B cell (primary cell): ENCODE data around the gene CASZ1. TPM values are rescaled to one million over a fixed set of nuclear protein-coding genes. Genes with fewer than 3 reads are reported as not detected.

ENCODE experiments used
- ATAC-seq: fragments of 200-7000 bp; cut with Tn5 transposase; one replicate; pipeline ENCODE4 v1.10.0; 2021; ENCODE audit warnings: low read depth, mild to moderate bottlenecking, moderate number of reproducible peaks, moderate library complexity
- CTCF ChIA-PET: fragments of 350-600 bp; sonication (Branson Sonifier 250); formaldehyde crosslinking; loops from one replicate; lab custom pipeline; 2021; ENCODE audit warnings: antibody characterized with exemption, inconsistent platforms; lab: Charles Lee
- POLR2A ChIA-PET: fragments of 350-600 bp; sonication (Branson Sonifier 250); formaldehyde crosslinking; loops from one replicate; lab custom pipeline; 2021; ENCODE audit warnings: antibody characterized with exemption; lab: Charles Lee
- DNase-seq: peaks from one replicate; pipeline ENCODE4 v3.0.0; 2013
- H2AFZ ChIP-seq: 2 replicates; pipeline ENCODE4 v1.6.1; 2012; ENCODE audit warnings: mild to moderate bottlenecking, low read depth, low read length; ENCODE audit not compliant: insufficient read depth, poor library complexity, severe bottlenecking
- H3K27ac ChIP-seq, 2 donors: 1 replicate in 1 of 2; 2 replicates in 1 of 2; pipeline ENCODE4 v1.5.1; 2012 to 2013; ENCODE audit warnings: low read length in 2 of 2, mild to moderate bottlenecking in 2 of 2, moderate library complexity in 1 of 2
- H3K27me3 ChIP-seq, 4 experiments: fragments of 200-600 bp in 1 of 4; sonication (generic) in 1 of 4; replicated peaks in 1 of 4; 1 replicate in 2 of 4; 2 replicates in 2 of 4; pipeline versions ENCODE4 v1.6.1 to v1.7.0; 2013 to 2016; ENCODE audit warnings: low read length in 3 of 4, mild to moderate bottlenecking in 2 of 4, mixed read lengths in 1 of 4, moderate library complexity in 1 of 4; ENCODE audit not compliant: insufficient read depth in 4 of 4, control insufficient read depth in 3 of 4; ENCODE audit errors: control extremely low read depth in 1 of 4
- H3K36me3 ChIP-seq, 2 experiments: replicated peaks in 1 of 2; 1 replicate in 1 of 2; 2 replicates in 1 of 2; pipeline versions ENCODE4 v1.6.1 to v1.7.1; 2013; ENCODE audit warnings: low read length in 1 of 2; ENCODE audit not compliant: insufficient read depth in 2 of 2, control insufficient read depth in 1 of 2; ENCODE audit errors: control extremely low read depth in 1 of 2, extremely low read depth in 1 of 2
- H3K4me1 ChIP-seq, 2 donors: fragments of 200-600 bp in 1 of 2; sonication (generic) in 1 of 2; 1 replicate in 1 of 2; 2 replicates in 1 of 2; pipeline versions ENCODE4 v1.5.1 to v1.6.1; 2013 to 2017; ENCODE audit warnings: low read length in 2 of 2; ENCODE audit not compliant: control insufficient read depth in 2 of 2, insufficient read depth in 2 of 2
- H3K4me2 ChIP-seq: replicated peaks from 2 replicates; pipeline ENCODE3; 2012; ENCODE audit warnings: mild to moderate bottlenecking, low read depth, low read length; ENCODE audit not compliant: poor library complexity, severe bottlenecking
- H3K4me3 ChIP-seq, 5 experiments: fragments of 200-600 bp in 1 of 5; sonication (generic) in 1 of 5; 1 replicate in 3 of 5; 2 replicates in 2 of 5; pipeline versions ENCODE4 v1.5.1 to v1.7.0; 2011 to 2016; ENCODE audit warnings: low read length in 4 of 5, mild to moderate bottlenecking in 4 of 5, low read depth in 2 of 5, control low read depth in 1 of 5, moderate library complexity in 1 of 5; ENCODE audit not compliant: insufficient read depth in 1 of 5; ENCODE audit errors: control extremely low read depth in 1 of 5, extremely low read depth in 1 of 5
- H3K79me2 ChIP-seq: fragments of 200-600 bp; sonication (generic); one replicate; pipeline ENCODE4 v1.6.0; 2016; ENCODE audit warnings: low read length; ENCODE audit not compliant: control insufficient read depth, insufficient read depth
- H3K9ac ChIP-seq: fragments of 200-600 bp; sonication (generic); 2 replicates; pipeline ENCODE4 v1.6.1; 2017; ENCODE audit warnings: mild to moderate bottlenecking, low read length, moderate library complexity
- H3K9me3 ChIP-seq, 3 donors: one replicate each; pipeline versions ENCODE4 v1.6.1 to v1.7.1; 2013; ENCODE audit warnings: low read length in 2 of 3; ENCODE audit not compliant: control insufficient read depth in 2 of 3, insufficient read depth in 1 of 3; ENCODE audit errors: control extremely low read depth in 1 of 3
- H4K20me1 ChIP-seq: 2 replicates; pipeline ENCODE4 v1.6.0; 2012; ENCODE audit warnings: mild to moderate bottlenecking, low read length; ENCODE audit not compliant: insufficient read depth, control insufficient read depth, poor library complexity, severe bottlenecking
- H3K27ac Mint-ChIP-seq: one replicate; pipeline ENCODE4 v1.8.0; 2021; ENCODE audit warnings: mixed read lengths
- H3K27me3 Mint-ChIP-seq: one replicate; pipeline ENCODE4 v1.8.0; 2021; ENCODE audit warnings: mixed read lengths
- H3K4me1 Mint-ChIP-seq: one replicate; pipeline ENCODE4 v1.8.0; 2021; ENCODE audit warnings: mixed read lengths
- H3K4me3 Mint-ChIP-seq: one replicate; pipeline ENCODE4 v1.8.0; 2021; ENCODE audit warnings: mixed read lengths
- H3K9me3 Mint-ChIP-seq: one replicate; pipeline ENCODE4 v1.8.0; 2022; ENCODE audit warnings: mixed read lengths; ENCODE audit not compliant: insufficient read depth
- EZH2 ChIP-seq: IDR thresholded peaks from 2 replicates; pipeline ENCODE4 v1.6.1; 2012; ENCODE audit warnings: borderline replicate concordance, low read depth, mild to moderate bottlenecking, moderate library complexity, low read length; ENCODE audit not compliant: insufficient read depth, poor library complexity, severe bottlenecking
- WGBS: methylation state at CpG from one replicate; pipeline ENCODE4 v1.1.5; 2013; ENCODE audit warnings: missing lambda C conversion rate; ENCODE audit not compliant: insufficient coverage; 5-methylcytosine and 5-hydroxymethylcytosine counted together
- intact Hi-C: fragments of 100-400 bp; cut with micrococcal nuclease; formaldehyde crosslinking; loops from one replicate; pipeline ENCODE4 v1.10.0; 2022
- polyA plus RNA-seq: library from polyadenylated mRNA; depleted of rRNA; stranded (reverse); fragments of >200 nt; gene quantifications from 2 replicates; pipeline ENCODE4 v1.2.3, GENCODE V29; 2012
- total RNA-seq, 2 donors: library from RNA; stranded (reverse); fragments of 120-200 nt in 1 of 2; gene quantifications; 1 replicate in 1 of 2; 2 replicates in 1 of 2; pipeline versions ENCODE4 v1.2.3 to v1.2.4, GENCODE V29; 2013 to 2022
- TF ChIP-seq, protein P1 (sequence below): fragments of 200-600 bp; IDR thresholded peaks from one replicate; pipeline ENCODE4 v1.8.0; 2022; ENCODE audit warnings: antibody characterized with exemption, mild to moderate bottlenecking

CASZ1 gene
- total and polyA plus RNA-seq, 2 donors (not counting 1 experiment from before 2014, with no cell fraction given), result 9.5 to 27.2 TPM

GRCh38 chr1:10681296-10682107, 114.9 kb downstream of the CASZ1 start:
- Histone ChIP-seq H3K4me1 (no peaks in the 10 kb centered on the region), H3K9me3 (no peaks in the 10 kb centered on the region), H2AFZ (no peak overlapping the region), H3K4me3 (no peak overlapping the region), H4K20me1 (peaks cover 98% of the 10 kb centered on the region), H3K4me2 (no peak overlapping the region), H3K9ac (no peak overlapping the region), H3K36me3 (no peaks in the 10 kb centered on the region), H3K79me2 (peaks cover 89% of the 10 kb centered on the region), H3K27ac (no peak overlapping the region), H3K27me3 (no peaks in the 10 kb centered on the region)
- Mint-ChIP-seq H3K27ac (no peak overlapping the region), H3K9me3 (no peaks in the 10 kb centered on the region), H3K4me3 (no peak overlapping the region), H3K27me3 (no peaks in the 10 kb centered on the region), H3K4me1 (peaks cover 4% of the 10 kb centered on the region)
- 92% methylated on average over 15 of the region's 18 CpGs for WGBS
- CTCF ChIA-PET, result no interaction called here
- no peak for DNase-seq
- POLR2A ChIA-PET, result no interaction called here
- ATAC-seq, result no peak
- intact Hi-C loops, result no loop called here
- TF ChIP-seq, protein P1, sequence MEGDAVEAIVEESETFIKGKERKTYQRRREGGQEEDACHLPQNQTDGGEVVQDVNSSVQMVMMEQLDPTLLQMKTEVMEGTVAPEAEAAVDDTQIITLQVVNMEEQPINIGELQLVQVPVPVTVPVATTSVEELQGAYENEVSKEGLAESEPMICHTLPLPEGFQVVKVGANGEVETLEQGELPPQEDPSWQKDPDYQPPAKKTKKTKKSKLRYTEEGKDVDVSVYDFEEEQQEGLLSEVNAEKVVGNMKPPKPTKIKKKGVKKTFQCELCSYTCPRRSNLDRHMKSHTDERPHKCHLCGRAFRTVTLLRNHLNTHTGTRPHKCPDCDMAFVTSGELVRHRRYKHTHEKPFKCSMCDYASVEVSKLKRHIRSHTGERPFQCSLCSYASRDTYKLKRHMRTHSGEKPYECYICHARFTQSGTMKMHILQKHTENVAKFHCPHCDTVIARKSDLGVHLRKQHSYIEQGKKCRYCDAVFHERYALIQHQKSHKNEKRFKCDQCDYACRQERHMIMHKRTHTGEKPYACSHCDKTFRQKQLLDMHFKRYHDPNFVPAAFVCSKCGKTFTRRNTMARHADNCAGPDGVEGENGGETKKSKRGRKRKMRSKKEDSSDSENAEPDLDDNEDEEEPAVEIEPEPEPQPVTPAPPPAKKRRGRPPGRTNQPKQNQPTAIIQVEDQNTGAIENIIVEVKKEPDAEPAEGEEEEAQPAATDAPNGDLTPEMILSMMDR, result no peak
- TF ChIP-seq EZH2, result no peak

DNA sequence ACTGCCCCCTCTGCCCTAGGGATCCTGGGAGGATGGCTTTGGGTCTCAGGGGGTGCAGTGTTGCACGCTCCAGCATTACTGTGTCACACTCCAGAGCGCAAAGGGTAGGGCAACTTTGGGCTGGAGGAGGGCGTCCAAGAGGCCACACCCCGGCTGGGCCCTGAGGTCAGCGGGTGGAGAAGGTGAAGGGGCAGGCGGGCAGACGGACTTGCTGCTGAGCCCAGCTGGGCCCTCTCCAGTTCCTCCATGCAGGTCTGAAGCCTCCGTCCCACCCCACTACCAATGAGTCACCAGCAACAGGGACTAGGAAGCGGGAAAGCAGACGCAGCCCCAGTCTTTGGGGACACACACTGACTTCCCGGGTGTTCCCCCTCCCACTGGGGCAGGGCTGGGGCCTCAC, 116.0 kb downstream of the CASZ1 start:
- CTCF ChIA-PET, result interaction anchor here (0.5 kb wide), 1 partner anchor 239 kb away, joined by 4 read pairs; no protein-coding TSS in a partner anchor
- H3K27ac ChIP-seq, result no peak overlapping the region
- ATAC-seq (no peak), DNase-seq (no peak)
- intact Hi-C loops, result no loop called here
- 95% methylated on average over 11 of the region's 11 CpGs for WGBS
- H3K27me3 ChIP-seq, result no peaks in the 10 kb centered on the region
- H3K4me1 ChIP-seq, result no peaks in the 10 kb centered on the region
- Mint-ChIP-seq H3K27ac (no peak overlapping the region), H3K27me3 (no peaks in the 10 kb centered on the region), H3K4me3 (no peak overlapping the region), H3K9me3 (no peaks in the 10 kb centered on the region), H3K4me1 (peaks cover 6% of the 10 kb centered on the region)
- peaks cover 97% of the 10 kb centered on the region for H4K20me1 ChIP-seq
- H3K79me2 ChIP-seq, result peaks cover 87% of the 10 kb centered on the region
- no peak overlapping the region for H3K4me2 ChIP-seq
- no peaks in the 10 kb centered on the region for H3K36me3 ChIP-seq
- TF ChIP-seq, protein P1, result no peak
- TF ChIP-seq EZH2, result no peak
- POLR2A ChIA-PET, result no interaction called here
- H3K9me3 ChIP-seq, result no peaks in the 10 kb centered on the region
- H3K9ac ChIP-seq, result no peak overlapping the region
- no peak overlapping the region for H3K4me3 ChIP-seq
- H2AFZ ChIP-seq, result no peak overlapping the region
